ENCODE results near the gene OR1D5. TPM values are rescaled to one million over a fixed set of nuclear protein-coding genes. Genes with fewer than 3 reads are reported as not detected.

OR1D5 gene
- total and polyA plus RNA-seq, 2 of the 8 experiments (the other 6 are each of a cell fraction or from before 2014, with no cell fraction given) = not detected

- no peak overlapping the region for H3K4ac ChIP-seq (replicated peaks; ENCODE audit: insufficient read length, low read depth, low read length)
- POLR2A ChIA-PET (ENCODE audit: partially characterized antibody) = interaction anchor here (0.7 to 1.3 kb wide), 3 partner anchors 10 to 631 kb away, joined by 3 to 5 read pairs (median 4); no protein-coding TSS in a partner anchor
- H2BK5ac ChIP-seq (ENCODE audit: low read depth, low read length) = no peak overlapping the region
- no peak overlapping the region for H2AFZ ChIP-seq (ENCODE audit: low read length)
- peaks cover 2% of the 10 kb centered on the region in 2 experiments for H4K20me1 ChIP-seq (replicated peaks in 1 of 2; ENCODE audit: control insufficient read depth in 1 of 2, insufficient read depth in 2 of 2, low read length in 2 of 2)
- no peak overlapping the region for H3K23ac ChIP-seq (ENCODE audit: insufficient read length)
- no peak overlapping the region for H2BK20ac ChIP-seq (ENCODE audit: low read length)
- H4K91ac ChIP-seq (replicated peaks; ENCODE audit: insufficient read length, low read length) = no peak overlapping the region
- no peaks in the 10 kb centered on the region for H3K27me3 ChIP-seq (replicated peaks in 1 of 4; ENCODE audit: control insufficient read depth in 3 of 4, extremely low read depth in 1 of 4, insufficient read depth in 3 of 4, low read length in 3 of 4)
- H2BK120ac ChIP-seq (replicated peaks; ENCODE audit: low read depth, low read length) = no peak overlapping the region
- H2AK5ac ChIP-seq (ENCODE audit: low read depth, low read length) = no peak overlapping the region
- CTCF ChIA-PET (ENCODE audit: partially characterized antibody) = interaction anchor here (0.7 to 1.5 kb wide), 4 partner anchors 10 to 251 kb away, joined by 3 to 5 read pairs (median 4); no protein-coding TSS in a partner anchor
- H3K9ac ChIP-seq (replicated peaks in 1 of 4; ENCODE audit: extremely low read depth in 1 of 4, low read depth in 3 of 4, low read length in 3 of 4) = no peak overlapping the region
- no peak overlapping the region for H3K14ac ChIP-seq (ENCODE audit: insufficient read length)
- H3K4me2 ChIP-seq (ENCODE audit: insufficient read depth in 1 of 2, low read depth in 2 of 2, low read length in 2 of 2) = no peak overlapping the region
- H3K36me3 ChIP-seq (ENCODE audit: control insufficient read depth in 2 of 4, insufficient read depth in 4 of 4, low read length in 3 of 4) = 0 out of 8 replicates have a peak, but pooled peaks cover 0 to 2% (median 0%) of the 10 kb centered on the region in 4 experiments
- H3K79me2 ChIP-seq (ENCODE audit: control insufficient read depth in 1 of 2, insufficient read depth in 2 of 2, low read length in 2 of 2) = no peaks in the 10 kb centered on the region
- H3K23me2 ChIP-seq (ENCODE audit: low read depth, low read length) = no peaks in the 10 kb centered on the region
- H3K4me3 ChIP-seq (ENCODE audit: extremely low read depth in 1 of 4, insufficient read depth in 2 of 4, low read depth in 3 of 4, low read length in 4 of 4) = no peak overlapping the region
- H3K79me1 ChIP-seq (ENCODE audit: low read depth, low read length) = no peaks in the 10 kb centered on the region
- FAIRE-seq (no peak), DNase-seq (ENCODE audit: low read depth in 1 of 2, low spot score in 2 of 2) (no peak)
- WGBS, 2 experiments (ENCODE audit: extremely low coverage in 1 of 2, insufficient coverage in 1 of 2, insufficient read length in 1 of 2, insufficient replicate concordance in 2 of 2, low coverage in 1 of 2, low lambda C conversion rate in 2 of 2, missing lambda C conversion rate in 1 of 2) = 82% methylated on average over 6 of the region's 6 CpGs; no CpG with 5 or more reads in 1 of the 2 experiments
- no peak overlapping the region for H2BK15ac ChIP-seq (ENCODE audit: low read length)
- no peak overlapping the region for H4K5ac ChIP-seq (ENCODE audit: insufficient read length, low read depth, low read length)
- no peaks in the 10 kb centered on the region; a peak in 1 of 7 replicates for H3K4me1 ChIP-seq (replicated peaks in 1 of 4; ENCODE audit: control insufficient read depth in 3 of 4, insufficient read depth in 4 of 4, low read length in 3 of 4)
- no peaks in the 10 kb centered on the region for H3K9me3 ChIP-seq (ENCODE audit: insufficient read depth in 2 of 2, low read depth in 1 of 2, low read length in 1 of 2)
- no peak overlapping the region for H3K27ac ChIP-seq (ENCODE audit: low read depth, low read length)
- no peak overlapping the region for H4K8ac ChIP-seq (ENCODE audit: extremely low read depth, insufficient read depth, low read length)
- H3K18ac ChIP-seq (ENCODE audit: extremely low read depth, low read length) = no peak overlapping the region
- no peak overlapping the region for H2BK12ac ChIP-seq (ENCODE audit: low read depth, low read length)
- TF ChIP-seq POU5F1 (IDR thresholded peaks at IDR 0.05; ENCODE audit: low read depth, low read length) = no peak
- TF ChIP-seq POLR2A (IDR thresholded peaks at IDR 0.05; ENCODE audit: control extremely low read depth in 1 of 2, low read depth in 2 of 2, low read length in 2 of 2) = no peak
- no peak for TF ChIP-seq RFX5 (IDR thresholded peaks at IDR 0.05; ENCODE audit: borderline replicate concordance, low read depth, low read length)
- H3K56ac ChIP-seq (replicated peaks; ENCODE audit: insufficient read length, low read depth, low read length) = no peak overlapping the region
These were observed 26.6 kb downstream of the OR1D5 start for GRCh38 chr17:3036800-3037199.
